GM21619 (cell line): ENCODE data around the gene RIT1.
"Not testable (repeated sequence)": the region's sequence is repeated elsewhere in the genome, so short reads cannot be mapped to it uniquely, and the experiment has no call there.

Source experiments
- ATAC-seq: cut with Tn5 transposase; IDR thresholded peaks from one replicate; pipeline ENCODE4 v1.9.1; 2021; ENCODE audit not compliant: unreplicated experiment

Gene RIT1

DNA sequence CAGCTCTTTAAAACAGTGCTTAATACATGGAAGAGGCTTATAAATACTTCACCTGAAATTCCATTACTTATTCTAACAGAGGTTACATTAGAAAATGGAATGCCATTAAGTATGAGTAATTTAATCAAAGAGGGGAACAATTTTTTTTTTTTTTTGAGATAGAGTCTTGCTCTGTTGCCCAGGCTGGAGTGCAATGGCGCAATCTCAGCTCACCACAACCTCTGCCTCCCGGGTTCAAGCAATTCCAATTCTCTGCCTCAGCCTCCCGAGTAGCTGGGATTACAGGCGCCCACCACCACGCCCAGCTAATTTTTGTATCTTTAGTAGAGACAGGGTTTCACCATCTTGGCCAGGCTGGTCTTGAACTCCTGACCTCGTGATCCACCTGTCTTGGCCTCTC, 15.5 kb downstream of the RIT1 start:
- not testable (repeated sequence) for ATAC-seq

GRCh38 chr1:155893389-155894142, 17.6 kb downstream of the RIT1 start:
- ATAC-seq: no peak

GRCh38 chr1:155892796-155893195, 18.4 kb downstream of the RIT1 start:
- no peak for ATAC-seq

DNA sequence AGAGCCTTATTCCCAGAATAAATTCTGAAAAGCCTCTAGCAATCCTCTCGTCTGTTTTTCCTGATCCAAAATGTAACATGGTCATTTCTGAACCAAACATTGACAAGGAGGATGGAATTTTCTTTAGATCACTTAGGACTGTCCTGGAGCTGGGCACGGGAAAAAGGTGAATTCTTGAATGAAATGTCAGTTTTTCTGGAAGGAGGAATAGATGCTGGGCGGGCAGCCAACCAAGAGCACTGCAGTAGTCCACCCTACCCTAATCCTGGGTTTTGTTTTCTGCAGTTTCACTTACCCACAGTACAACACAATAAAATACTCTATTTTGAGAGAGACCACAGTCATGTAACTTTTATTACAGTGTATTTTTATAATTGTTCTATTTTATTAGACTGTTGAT, 20.9 kb downstream of the RIT1 start:
- no peak for ATAC-seq

DNA sequence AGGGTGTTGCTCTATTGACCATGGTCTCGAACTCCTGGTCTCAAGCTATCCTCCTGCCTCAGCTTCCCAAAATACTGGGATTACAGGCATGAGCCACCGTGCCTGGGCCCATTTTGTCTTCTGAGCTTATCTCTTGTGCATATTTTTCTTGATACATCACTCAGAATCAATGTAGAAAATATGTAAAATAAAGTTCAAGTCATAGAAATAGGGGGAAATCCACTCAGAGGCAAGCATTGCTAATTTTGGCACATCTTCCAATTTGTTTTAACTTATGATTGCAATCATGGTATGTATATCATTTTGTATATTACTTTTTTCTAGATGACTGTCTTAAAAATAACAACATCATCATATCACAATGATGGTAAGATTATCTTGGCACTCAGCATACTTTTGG, 21.6 kb downstream of the RIT1 start:
- ATAC-seq: no peak

DNA sequence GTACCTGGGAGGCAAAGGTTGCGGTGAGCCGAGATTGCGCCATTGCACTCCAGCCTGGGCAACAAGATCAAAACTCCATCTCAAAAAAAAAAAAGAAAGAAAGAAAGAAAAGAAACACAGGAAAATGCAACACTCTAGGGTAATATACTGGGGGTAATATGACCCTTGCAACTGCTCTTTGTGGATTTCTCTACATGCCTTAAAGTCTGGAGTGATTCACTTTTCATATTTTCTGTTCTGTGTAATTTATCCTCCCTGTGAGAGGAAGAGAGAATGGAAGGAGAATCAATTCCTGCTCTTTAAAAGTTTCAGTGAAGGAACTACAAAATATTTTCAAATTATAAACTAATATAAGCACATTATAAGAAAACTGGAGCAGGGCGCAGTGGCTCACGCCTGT, 22.7 kb downstream of the RIT1 start:
- ATAC-seq: no peak

DNA sequence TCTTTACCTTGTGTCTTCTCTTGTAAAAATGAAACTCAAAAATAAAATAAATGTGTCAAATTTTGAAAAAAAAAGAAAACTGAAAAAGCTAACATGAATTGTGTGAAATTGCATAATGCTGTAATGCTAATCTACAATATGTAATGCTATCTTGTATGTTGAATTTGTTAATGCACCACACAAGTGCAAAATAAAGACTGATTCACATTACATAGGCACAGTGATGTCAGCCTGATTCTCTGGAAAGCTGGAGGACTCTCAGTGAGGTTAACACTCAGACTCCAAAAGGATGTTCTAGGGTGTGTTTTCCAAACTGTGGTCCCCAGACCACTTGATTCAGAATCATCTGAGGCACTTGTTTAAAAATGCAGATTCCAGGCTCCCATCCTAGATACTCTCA, 26.2 kb downstream of the RIT1 start:
- no peak for ATAC-seq

GRCh38 chr1:155884031-155884960, 26.9 kb downstream of the RIT1 start:
- no peak for ATAC-seq

DNA sequence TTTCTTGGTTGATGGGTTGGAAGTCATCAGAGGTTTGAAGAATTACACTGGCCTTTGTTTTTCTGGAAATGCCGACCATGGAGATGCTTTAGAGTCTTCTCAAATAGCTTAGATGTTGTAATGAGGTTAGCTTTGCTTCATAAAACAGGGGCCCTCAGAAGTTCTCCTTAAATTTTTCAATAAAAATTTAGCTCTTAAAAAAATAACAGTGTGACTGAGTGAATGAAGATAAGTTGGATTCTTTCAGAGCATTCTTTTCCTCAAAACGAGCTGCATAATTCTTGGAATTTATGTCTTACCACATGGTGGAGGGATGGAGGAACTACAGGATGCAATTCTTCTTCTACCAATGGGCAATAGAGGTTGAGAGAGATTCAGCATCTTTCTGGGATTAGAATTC, 28.4 kb downstream of the RIT1 start:
- ATAC-seq: no peak

- no peak for ATAC-seq
Observed at GRCh38 chr1:155882235-155882634, 28.9 kb downstream of the RIT1 start.

- ATAC-seq: no peak
Observed at GRCh38 chr1:155880950-155881349, 30.2 kb downstream of the RIT1 start.

DNA sequence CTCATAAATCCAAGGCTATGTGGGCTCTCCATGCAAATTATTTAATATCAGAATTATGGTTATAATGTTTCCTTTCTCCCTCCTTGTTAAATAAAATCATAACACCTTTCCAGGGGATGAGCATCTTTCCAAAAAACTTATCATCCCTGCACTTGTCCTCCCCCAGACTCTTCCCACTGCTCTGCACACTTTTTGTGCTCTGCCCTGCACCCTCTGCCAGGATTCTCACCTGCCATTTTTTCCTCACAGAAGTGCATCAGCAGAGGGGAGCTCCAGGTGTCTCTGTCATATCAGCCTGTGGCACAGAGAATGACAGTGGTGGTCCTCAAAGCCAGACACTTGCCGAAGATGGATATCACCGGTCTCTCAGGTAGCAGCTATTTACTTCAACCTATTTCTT, 30.9 kb downstream of the RIT1 start:
- ATAC-seq: no peak

DNA sequence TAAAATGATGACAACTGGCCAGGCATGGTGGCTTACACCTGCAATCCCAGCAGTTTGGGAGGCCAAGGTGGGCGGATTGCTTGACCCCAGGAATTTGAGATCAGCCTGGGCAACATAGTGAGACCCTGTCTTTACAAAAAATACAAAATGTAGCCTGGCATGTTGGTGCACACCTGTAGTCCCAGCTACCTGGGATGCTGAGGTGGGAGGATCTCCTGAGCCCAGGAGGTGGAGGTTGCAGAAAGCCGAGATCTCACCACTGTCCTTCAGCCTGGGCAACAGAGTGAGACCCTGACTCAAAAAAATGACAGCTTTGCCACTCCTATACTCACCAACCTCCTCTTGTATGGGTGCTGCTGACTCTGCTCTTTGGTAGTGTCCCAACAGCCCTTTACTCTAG, 33.2 kb downstream of the RIT1 start:
- ATAC-seq: no peak

DNA sequence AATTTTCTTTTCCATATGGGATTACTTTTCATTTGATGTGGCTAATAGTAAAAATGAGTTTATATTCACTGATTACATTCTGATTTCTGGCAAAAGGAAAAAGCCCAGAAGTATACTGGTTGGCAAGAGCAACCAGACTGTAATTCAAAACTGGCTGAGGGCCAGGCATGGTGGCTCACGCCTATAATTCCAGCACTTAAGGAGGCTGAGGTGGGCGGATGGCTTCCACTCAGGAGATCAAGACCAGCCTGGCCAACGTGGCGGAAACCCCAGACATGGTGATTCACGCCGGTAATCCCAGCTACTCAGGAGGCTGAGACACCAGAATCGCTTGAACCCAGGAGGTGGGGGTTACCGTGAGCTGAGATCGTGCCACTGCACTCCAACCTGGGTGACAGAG, 37.3 kb downstream of the RIT1 start:
- ATAC-seq: no peak

- no peak for ATAC-seq
Observed at GRCh38 chr1:155872527-155872926, 38.6 kb downstream of the RIT1 start.

DNA sequence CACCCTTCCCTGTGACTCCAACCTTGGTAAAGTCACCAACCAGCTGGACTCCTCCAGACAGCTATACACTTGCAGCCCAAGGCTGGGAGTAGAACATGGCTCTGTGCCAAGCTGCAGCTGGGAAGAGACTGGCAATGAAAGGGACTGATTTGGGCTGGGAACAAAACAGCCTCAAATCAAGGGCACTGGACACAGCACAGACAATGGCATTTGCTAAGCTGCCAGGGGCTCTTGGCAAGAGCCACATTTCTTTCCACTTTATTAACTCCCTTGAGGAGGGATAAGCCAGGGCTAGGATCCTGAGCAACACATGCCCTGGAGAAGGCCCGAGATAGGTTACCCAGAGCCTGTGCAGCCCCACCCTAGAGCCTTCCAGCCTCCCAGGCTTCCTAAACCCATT, 39.8 kb downstream of the RIT1 start:
- ATAC-seq: no peak

DNA sequence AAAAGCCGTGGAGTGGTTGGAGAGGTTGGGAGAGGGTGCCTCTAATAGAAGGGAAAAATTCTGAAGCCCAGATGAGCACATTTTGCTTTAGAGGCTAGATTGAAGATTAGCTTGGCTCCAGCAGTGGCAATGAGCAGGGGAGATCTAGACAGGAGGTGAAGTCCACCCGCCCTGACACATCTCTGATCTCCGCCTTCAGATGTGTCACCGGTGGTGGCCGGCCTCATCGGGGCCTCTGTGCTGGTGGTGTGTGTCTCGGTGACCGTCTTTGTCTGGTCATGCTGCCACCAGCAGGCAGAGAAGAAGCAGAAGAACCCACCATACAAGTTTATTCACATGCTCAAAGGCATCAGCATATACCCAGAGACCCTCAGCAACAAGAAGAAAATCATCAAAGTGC, 43.4 kb downstream of the RIT1 start:
- no peak for ATAC-seq

DNA sequence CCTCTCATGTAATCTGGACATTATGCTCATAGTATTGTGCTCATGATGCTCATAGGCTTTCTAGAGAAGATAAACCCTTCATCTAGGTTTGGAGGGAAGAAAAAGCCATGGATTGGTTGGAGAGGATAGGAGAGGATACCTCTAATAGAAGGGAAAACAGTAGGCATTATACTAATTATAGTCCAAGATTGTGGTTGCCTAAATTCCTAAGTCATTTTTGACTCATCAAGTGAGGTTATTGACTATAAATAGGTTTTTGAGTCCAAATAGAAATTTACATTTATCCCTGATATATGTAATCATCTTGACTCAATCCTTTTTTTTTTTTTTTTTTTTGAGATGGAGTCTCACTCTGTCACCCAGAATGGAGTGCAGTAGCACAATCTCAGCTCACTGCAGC, 46.8 kb downstream of the RIT1 start:
- no peak for ATAC-seq

DNA sequence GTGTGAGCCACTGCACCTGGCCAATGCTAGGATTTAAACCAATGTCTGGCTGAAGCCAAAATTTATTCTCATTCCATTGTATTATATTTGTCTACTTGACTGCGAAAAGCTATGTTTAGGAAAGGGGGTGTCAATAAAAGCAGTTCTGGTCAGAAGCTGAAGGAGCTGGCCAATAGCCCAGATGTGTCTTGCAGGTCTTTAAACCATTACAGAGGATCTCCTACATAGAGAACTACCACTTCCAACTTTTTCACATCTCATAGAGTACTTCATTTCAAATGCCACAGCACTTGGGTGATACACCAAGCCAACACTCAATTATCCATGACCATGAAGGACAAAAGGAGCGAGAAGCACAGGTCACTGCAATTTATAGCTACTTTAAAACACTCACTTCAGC, 49.3 kb downstream of the RIT1 start:
- ATAC-seq: no peak

DNA sequence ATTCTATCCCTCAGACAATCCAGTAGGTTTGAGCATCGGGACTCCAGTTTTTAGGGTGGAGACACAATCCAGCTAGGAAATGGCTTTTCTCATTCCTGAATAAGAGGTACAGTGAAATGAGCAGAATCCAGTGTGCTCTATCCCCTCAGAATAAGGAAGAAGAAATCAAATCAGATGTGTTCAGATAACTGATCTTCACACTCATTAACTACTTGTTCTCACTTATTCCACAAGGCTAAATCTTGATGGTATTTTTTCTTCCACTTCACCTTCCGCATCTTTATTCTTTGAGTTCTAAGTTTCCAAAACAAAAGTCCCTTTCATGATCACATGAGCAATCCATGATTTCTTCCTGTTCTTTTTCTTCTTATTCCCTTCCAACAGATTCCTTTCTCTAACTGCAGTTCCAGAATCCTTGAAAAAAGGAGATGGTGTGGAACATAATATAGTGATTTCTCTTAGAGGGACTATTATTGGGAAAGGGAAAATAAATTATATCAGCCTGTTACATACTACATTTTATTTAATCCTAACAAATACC, 50.1 kb downstream of the RIT1 start:
- no peak for ATAC-seq

GRCh38 chr1:155859881-155860871, 51.0 kb downstream of the RIT1 start:
- ATAC-seq: no peak
